Liver (tissue), 9 donors: ENCODE measurements around the gene AHDC1. TPM values are rescaled to one million over a fixed set of nuclear protein-coding genes. Genes with fewer than 3 reads are reported as not detected.

Experiments
- DNase-seq: peaks from one replicate; pipeline ENCODE4 v3.0.0-alpha.2; 2017; ENCODE audit warnings: low spot score
- H3K27ac ChIP-seq, 2 donors: one replicate each; pipeline ENCODE4 v1.7.0; 2013; ENCODE audit warnings: inconsistent platforms in 2 of 2, low read length in 2 of 2, control low read depth in 1 of 2, low read depth in 1 of 2, mild to moderate bottlenecking in 1 of 2
- H3K27me3 ChIP-seq, 4 donors: one replicate each; pipeline versions ENCODE4 v1.6.1 to v1.7.0; 2013; ENCODE audit warnings: low read length in 3 of 4, inconsistent platforms in 1 of 4, mild to moderate bottlenecking in 1 of 4, moderate library complexity in 1 of 4; ENCODE audit not compliant: control insufficient read depth in 4 of 4, insufficient read depth in 4 of 4
- H3K36me3 ChIP-seq, 4 donors: one replicate each; pipeline versions ENCODE4 v1.6.1 to v1.7.0; 2013; ENCODE audit warnings: low read length in 3 of 4, mild to moderate bottlenecking in 3 of 4, low read depth in 1 of 4, moderate library complexity in 1 of 4; ENCODE audit not compliant: control insufficient read depth in 4 of 4, insufficient read depth in 3 of 4
- H3K4me1 ChIP-seq, 4 donors: one replicate each; pipeline versions ENCODE4 v1.6.1 to v1.7.0; 2013; ENCODE audit warnings: low read length in 3 of 4, mild to moderate bottlenecking in 3 of 4, moderate library complexity in 1 of 4; ENCODE audit not compliant: control insufficient read depth in 4 of 4, insufficient read depth in 4 of 4
- H3K4me3 ChIP-seq, 3 donors: one replicate each; pipeline versions ENCODE4 v1.6.1 to v1.7.0; 2013; ENCODE audit warnings: low read length in 3 of 3, control low read depth in 1 of 3, low read depth in 1 of 3, mild to moderate bottlenecking in 1 of 3
- H3K9ac ChIP-seq, 2 donors: one replicate each; pipeline ENCODE4 v1.7.0; 2013; ENCODE audit warnings: low read length in 2 of 2, mild to moderate bottlenecking in 2 of 2, moderate library complexity in 2 of 2, control low read depth in 1 of 2, low read depth in 1 of 2
- H3K9me3 ChIP-seq, 4 donors: one replicate each; pipeline versions ENCODE4 v1.6.1 to v1.7.0; 2013; ENCODE audit warnings: low read length in 3 of 4; ENCODE audit not compliant: control insufficient read depth in 4 of 4
- ATF3 ChIP-seq: IDR thresholded peaks from 2 replicates; pipeline ENCODE4 v1.6.1; 2016; ENCODE audit warnings: antibody characterized with exemption
- CTCF ChIP-seq: fragments of 150-350 bp; IDR thresholded peaks from 2 replicates; pipeline ENCODE4 v1.5.1; 2017; ENCODE audit warnings: improper control_type of control experiment, low read depth, low read length; ENCODE audit not compliant: missing input control
- FOXA1 ChIP-seq: IDR thresholded peaks from 2 replicates; pipeline ENCODE4 v1.6.1; 2016; ENCODE audit warnings: antibody characterized with exemption
- FOXA2 ChIP-seq: IDR thresholded peaks from 2 replicates; pipeline ENCODE4 v1.6.1; 2016; ENCODE audit warnings: antibody characterized with exemption
- GABPA ChIP-seq, 2 donors: IDR thresholded peaks in 1 of 2; conservative IDR thresholded peaks in 1 of 2; 2 replicates each; pipeline ENCODE4 v1.6.1; 2016; ENCODE audit warnings: antibody characterized with exemption in 2 of 2, mild to moderate bottlenecking in 1 of 2, moderate library complexity in 1 of 2
- HNF4A ChIP-seq, 2 donors: conservative IDR thresholded peaks; 2 replicates each; pipeline ENCODE4 v1.6.1; 2016; ENCODE audit warnings: antibody characterized with exemption in 2 of 2, mild to moderate bottlenecking in 2 of 2
- HNF4G ChIP-seq: IDR thresholded peaks from 2 replicates; pipeline ENCODE4 v1.6.1; 2016; ENCODE audit warnings: antibody characterized with exemption
- JUND ChIP-seq, 2 donors: IDR thresholded peaks; 2 replicates each; pipeline ENCODE4 v1.6.1; 2016; ENCODE audit warnings: antibody characterized with exemption in 2 of 2
- MAX ChIP-seq: IDR thresholded peaks from 2 replicates; pipeline ENCODE4 v1.6.1; 2016; ENCODE audit warnings: antibody characterized with exemption
- REST ChIP-seq: IDR thresholded peaks from 2 replicates; pipeline ENCODE4 v1.6.1; 2016; ENCODE audit warnings: antibody characterized with exemption, mild to moderate bottlenecking
- RXRA ChIP-seq, 2 donors: IDR thresholded peaks; 2 replicates each; pipeline ENCODE4 v1.6.1; 2017 to 2018; ENCODE audit warnings: antibody characterized with exemption in 2 of 2, mild to moderate bottlenecking in 1 of 2
- SP1 ChIP-seq: IDR thresholded peaks from 2 replicates; pipeline ENCODE4 v1.6.1; 2018; ENCODE audit warnings: antibody characterized with exemption, mild to moderate bottlenecking
- TAF1 ChIP-seq: conservative IDR thresholded peaks from 2 replicates; pipeline ENCODE4 v1.6.1; 2016; ENCODE audit warnings: antibody characterized with exemption, mild to moderate bottlenecking
- YY1 ChIP-seq: IDR thresholded peaks from 2 replicates; pipeline ENCODE4 v1.6.1; 2016; ENCODE audit warnings: antibody characterized with exemption, mild to moderate bottlenecking
- ZBTB33 ChIP-seq: IDR thresholded peaks from 2 replicates; pipeline ENCODE4 v1.6.1; 2016; ENCODE audit warnings: antibody characterized with exemption
- WGBS: extraction: QIAGEN DNeasy Blood & Tissue Kit; methylation state at CpG from one replicate; pipeline ENCODE4 v1.1.7; 2013; 5-methylcytosine and 5-hydroxymethylcytosine counted together
- polyA plus RNA-seq, 2 donors: library from polyadenylated mRNA; stranded (reverse) in 1 of 2; unstranded in 1 of 2; fragments of 200-250 nt in 1 of 2; fragments of >200 nt in 1 of 2; fragmentation: Nextera tagmentation in 1 of 2; extraction: Ambion mirVana in 1 of 2; gene quantifications; one replicate each; pipeline versions ENCODE4 v1.2.1 to v1.2.3, GENCODE V29; 2013 to 2015
- total RNA-seq, 2 donors: library from RNA; depleted of rRNA; stranded (reverse); fragments of >200 nt; gene quantifications; one replicate each; pipeline ENCODE4 v1.2.3, GENCODE V29; 2014
- donor health status: healthy.
- donor health status: healthy.
- donor health status: healthy.
- donor health status: healthy.
- donor health status: healthy.

AHDC1 gene
- total and polyA plus RNA-seq, 4 donors = 2.4 to 6.5 (median 5.5) TPM

GRCh38 chr1:27612718-27613117 lies 8.8 kb upstream of the AHDC1 start:
- WGBS = 91% methylated on average over 12 of the region's 12 CpGs
- Histone ChIP-seq H3K9ac (no peak overlapping the region), H3K27me3 (peaks cover 0 to 3% (median 0%) of the 10 kb centered on the region in 4 donors), H3K4me3 (no peak overlapping the region), H3K9me3 (no peaks in the 10 kb centered on the region), H3K4me1 (no peaks in the 10 kb centered on the region), H3K36me3 (no peaks in the 10 kb centered on the region), H3K27ac (no peak overlapping the region)
- TF ChIP-seq FOXA2 = no peak
- no peak for TF ChIP-seq YY1
- TF ChIP-seq GABPA (IDR thresholded peaks at IDR 0.05 in 1 of 2, conservative IDR thresholded peaks at IDR 0.05 in 1 of 2) = no peak
- TF ChIP-seq TAF1 = no peak
- TF ChIP-seq ZBTB33 = no peak
- TF ChIP-seq JUND (IDR thresholded peaks at IDR 0.05) = no peak
- TF ChIP-seq CTCF = no peak
- TF ChIP-seq MAX = no peak
- TF ChIP-seq SP1 = no peak
- no peak for TF ChIP-seq RXRA (IDR thresholded peaks at IDR 0.05)
- no peak for TF ChIP-seq REST
- TF ChIP-seq FOXA1 = no peak
- no peak for TF ChIP-seq HNF4A (conservative IDR thresholded peaks at IDR 0.05)
- TF ChIP-seq HNF4G = no peak
- DNase-seq = no peak

GRCh38 chr1:27611450-27611849 lies 7.5 kb upstream of the AHDC1 start:
- 76% methylated on average over 4 of the region's 4 CpGs for WGBS
- no peak overlapping the region for H3K27ac ChIP-seq
- TF ChIP-seq ZBTB33 = no peak
- no peak for TF ChIP-seq CTCF
- TF ChIP-seq REST = no peak
- TF ChIP-seq GABPA (IDR thresholded peaks at IDR 0.05 in 1 of 2, conservative IDR thresholded peaks at IDR 0.05 in 1 of 2) = no peak
- no peak for TF ChIP-seq ATF3
- no peak for TF ChIP-seq MAX
- no peak for TF ChIP-seq RXRA (IDR thresholded peaks at IDR 0.05)

More at GRCh38 chr1:27611450-27611849, 7.5 kb upstream of the AHDC1 start:
- Histone ChIP-seq H3K4me1 (peaks cover 0 to 3% (median 0%) of the 10 kb centered on the region in 4 donors), H3K36me3 (no peaks in the 10 kb centered on the region), H3K4me3 (no peak overlapping the region), H3K9ac (no peak overlapping the region), H3K27me3 (peaks cover 0 to 3% (median 0%) of the 10 kb centered on the region in 4 donors), H3K9me3 (no peaks in the 10 kb centered on the region)
- no peak for DNase-seq
